Mesendoderm (in vitro differentiated cells): ENCODE measurements around the gene NCOA1. TPM values are rescaled to one million over a fixed set of nuclear protein-coding genes. Genes with fewer than 3 reads are reported as not detected.

ENCODE experiments used
- DNase-seq: peaks from one replicate; pipeline ENCODE4 v3.0.0; 2013
- H2AK5ac ChIP-seq: 2 replicates; pipeline ENCODE4 v1.6.1; 2013; ENCODE audit warnings: low read length, inconsistent platforms
- H2BK120ac ChIP-seq: 2 replicates; pipeline ENCODE4 v1.6.1; 2013; ENCODE audit warnings: low read depth, mild to moderate bottlenecking, low read length, moderate library complexity, mixed read lengths
- H2BK15ac ChIP-seq: replicated peaks from 2 replicates; pipeline ENCODE4 v1.6.1; 2013; ENCODE audit warnings: low read depth, mild to moderate bottlenecking, moderate library complexity
- H2BK5ac ChIP-seq: 2 replicates; pipeline ENCODE4 v1.6.1; 2013; ENCODE audit warnings: low read length, inconsistent platforms
- H3K18ac ChIP-seq: 2 replicates; pipeline ENCODE4 v1.6.1; 2013; ENCODE audit warnings: mild to moderate bottlenecking, low read length, mixed read lengths
- H3K23ac ChIP-seq: one replicate; pipeline ENCODE4 v1.6.1; 2013; ENCODE audit warnings: low read length
- H3K27ac ChIP-seq: 2 replicates; pipeline ENCODE4 v1.5.1; 2013; ENCODE audit warnings: low read depth, mild to moderate bottlenecking, inconsistent platforms, low read length, moderate library complexity
- H3K27me3 ChIP-seq: 2 replicates; pipeline ENCODE4 v1.6.1; 2013; ENCODE audit warnings: low read length, control low read depth, mild to moderate bottlenecking, inconsistent platforms; ENCODE audit not compliant: insufficient read depth, poor library complexity
- H3K36me3 ChIP-seq: 2 replicates; pipeline ENCODE4 v1.6.1; 2013; ENCODE audit warnings: low read length, inconsistent platforms; ENCODE audit not compliant: control insufficient read depth, insufficient read depth
- H3K4ac ChIP-seq: one replicate; pipeline ENCODE4 v1.6.1; 2013; ENCODE audit warnings: low read depth, mild to moderate bottlenecking, low read length, moderate library complexity
- H3K4me1 ChIP-seq: 2 replicates; pipeline ENCODE4 v1.6.1; 2013; ENCODE audit warnings: low read depth, low read length, inconsistent platforms; ENCODE audit not compliant: control insufficient read depth
- H3K4me2 ChIP-seq: 2 replicates; pipeline ENCODE4 v1.6.1; 2013; ENCODE audit warnings: low read length
- H3K4me3 ChIP-seq: 2 replicates; pipeline ENCODE4 v1.5.1; 2013; ENCODE audit warnings: mild to moderate bottlenecking, low read length
- H3K56ac ChIP-seq: one replicate; pipeline ENCODE4 v1.6.1; 2013; ENCODE audit warnings: low read length
- H3K79me1 ChIP-seq: 2 replicates; pipeline ENCODE4 v1.6.1; 2013; ENCODE audit warnings: low read length, inconsistent platforms
- H3K79me2 ChIP-seq: 2 replicates; pipeline ENCODE4 v1.6.1; 2013; ENCODE audit warnings: mild to moderate bottlenecking, low read length; ENCODE audit not compliant: control insufficient read depth, insufficient read depth
- H3K9ac ChIP-seq: 2 replicates; pipeline ENCODE4 v1.6.1; 2013; ENCODE audit warnings: low read length, inconsistent platforms
- H4K5ac ChIP-seq: one replicate; pipeline ENCODE4 v1.6.1; 2013; ENCODE audit warnings: low read length
- H4K8ac ChIP-seq: one replicate; pipeline ENCODE4 v1.6.1; 2013; ENCODE audit warnings: low read depth, mild to moderate bottlenecking, control low read depth, low read length, moderate library complexity
- WGBS: extraction: QIAGEN DNeasy Blood & Tissue Kit; methylation state at CpG from one replicate; pipeline ENCODE4 v1.1.7; 2013; ENCODE audit warnings: low lambda C conversion rate, missing lambda C conversion rate; ENCODE audit not compliant: insufficient coverage; ENCODE audit errors: extremely low coverage; 5-methylcytosine and 5-hydroxymethylcytosine counted together
- small RNA-seq: library from polyadenylated mRNA; stranded (forward); fragments of <200 nt; extraction: miRNeasy Mini kit (QIAGEN cat#:217004); gene quantifications from one replicate; pipeline ENCODE3, GENCODE V24; 2013; ENCODE audit not compliant: insufficient read depth

Gene NCOA1

GRCh38 chr2:24818721-24819167 is 327.7 kb downstream of the NCOA1 start:
- no peak overlapping the region for H3K4me3 ChIP-seq
- WGBS, result no CpG with 5 or more reads among the region's 9 CpGs
- no peak overlapping the region for H2BK15ac ChIP-seq
- no peak overlapping the region for H4K5ac ChIP-seq
- no peak overlapping the region for H3K27ac ChIP-seq
- H3K4me2 ChIP-seq, result no peak overlapping the region
- no peak overlapping the region for H2AK5ac ChIP-seq
- H4K8ac ChIP-seq, result no peak overlapping the region
- H2BK5ac ChIP-seq, result no peak overlapping the region
- H3K27me3 ChIP-seq, result no peaks in the 10 kb centered on the region
- H3K79me1 ChIP-seq, result peaks cover 11% of the 10 kb centered on the region
- DNase-seq, result no peak
- H3K23ac ChIP-seq, result no peak overlapping the region
- H3K9ac ChIP-seq, result no peak overlapping the region
- peaks cover 6% of the 10 kb centered on the region for H3K4me1 ChIP-seq
- no peak overlapping the region for H3K4ac ChIP-seq
- H3K18ac ChIP-seq, result no peak overlapping the region
- H3K56ac ChIP-seq, result no peak overlapping the region
- peaks cover 6% of the 10 kb centered on the region for H3K79me2 ChIP-seq
- peaks cover 15% of the 10 kb centered on the region for H3K36me3 ChIP-seq
- no peak overlapping the region for H2BK120ac ChIP-seq

- DNase-seq, result no peak
- WGBS, result no CpG with 5 or more reads among the region's 21 CpGs
These were observed 328.6 kb downstream of the NCOA1 start for GRCh38 chr2:24819442-24820174.

DNA sequence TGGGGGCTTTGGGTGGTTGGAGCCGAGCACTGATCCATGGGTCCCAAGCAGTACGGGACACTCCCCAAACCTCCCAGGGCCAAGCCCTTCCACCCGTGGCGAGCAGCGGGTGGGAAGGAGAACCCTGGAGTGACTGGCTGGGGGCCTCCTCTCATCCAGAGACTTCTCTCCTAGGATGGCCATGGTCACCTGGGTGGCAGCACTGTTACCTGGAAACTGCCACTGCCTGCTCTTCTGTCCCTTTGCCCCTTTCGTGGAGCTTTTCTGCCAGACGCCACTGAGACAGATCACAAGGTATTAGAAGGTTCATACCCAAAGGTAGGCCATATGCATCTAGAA is 329.1 kb downstream of the NCOA1 start:
- Histone ChIP-seq H2BK15ac (no peak overlapping the region), H3K79me2 (peaks cover 2% of the 10 kb centered on the region), H2BK120ac (no peak overlapping the region), H3K4me3 (no peak overlapping the region), H4K8ac (no peak overlapping the region), H2AK5ac (no peak overlapping the region), H3K27ac (no peak overlapping the region), H3K4ac (no peak overlapping the region), H3K27me3 (no peaks in the 10 kb centered on the region), H3K4me1 (peaks cover 6% of the 10 kb centered on the region), H3K36me3 (peaks cover 15% of the 10 kb centered on the region), H3K9ac (no peak overlapping the region), H3K23ac (no peak overlapping the region), H3K56ac (no peak overlapping the region), H4K5ac (no peak overlapping the region), H2BK5ac (no peak overlapping the region), H3K4me2 (no peak overlapping the region), H3K79me1 (peaks cover 4% of the 10 kb centered on the region), H3K18ac (no peak overlapping the region)
- DNase-seq, result no peak
- whole genome bisulfite sequencing, result no CpG with 5 or more reads among the region's 7 CpGs

More at GRCh38 chr2:24819442-24820174, 328.6 kb downstream of the NCOA1 start:
- Histone ChIP-seq H3K27ac (no peak overlapping the region), H2BK5ac (no peak overlapping the region), H2BK15ac (no peak overlapping the region), H3K36me3 (peaks cover 16% of the 10 kb centered on the region), H3K4ac (no peak overlapping the region), H3K4me3 (no peak overlapping the region), H3K9ac (no peak overlapping the region), H3K79me2 (peaks cover 2% of the 10 kb centered on the region), H2BK120ac (no peak overlapping the region), H3K4me2 (no peak overlapping the region), H2AK5ac (no peak overlapping the region), H3K23ac (no peak overlapping the region), H4K5ac (no peak overlapping the region), H3K56ac (no peak overlapping the region), H3K4me1 (peaks cover 6% of the 10 kb centered on the region), H3K18ac (no peak overlapping the region), H3K27me3 (no peaks in the 10 kb centered on the region), H4K8ac (no peak overlapping the region), H3K79me1 (peaks cover 5% of the 10 kb centered on the region)

Small RNA genes within 50 kb of the gene (small RNA-seq; reads per million reads assigned to genes)
- gene RNA5SP88 (0.90 reads per million), gene RNU6-936P (not detected)
